Kidney (tissue), 14 donors: ENCODE measurements around the gene WRNIP1. TPM values are rescaled to one million over a fixed set of nuclear protein-coding genes. Genes with fewer than 3 reads are reported as not detected.

Source experiments
- DNase-seq, 5 donors: peaks; one replicate each; pipeline ENCODE4 v3.0.0-alpha.2; 2013 to 2020
- FAIRE-seq: peaks from 2 replicates; lab custom pipeline; 2012; peaks lifted over from hg19 to GRCh38; lab: Jason Lieb, UNC
- H3K27ac ChIP-seq, 2 donors: one replicate each; pipeline ENCODE4 v1.7.0; 2013; ENCODE audit warnings: low read depth in 2 of 2, low read length in 2 of 2, inconsistent platforms in 1 of 2
- H3K27me3 ChIP-seq: one replicate; pipeline ENCODE4 v1.7.1; 2013; ENCODE audit warnings: low read length, inconsistent platforms; ENCODE audit not compliant: control insufficient read depth, insufficient read depth
- H3K36me3 ChIP-seq, 3 donors: one replicate each; pipeline versions ENCODE4 v1.7.0 to v1.7.1; 2013; ENCODE audit warnings: low read length in 3 of 3, control low read depth in 1 of 3, inconsistent platforms in 1 of 3; ENCODE audit not compliant: insufficient read depth in 3 of 3, control insufficient read depth in 2 of 3
- H3K4me1 ChIP-seq, 3 donors: one replicate each; pipeline versions ENCODE4 v1.7.0 to v1.7.1; 2013; ENCODE audit warnings: low read length in 3 of 3, inconsistent platforms in 1 of 3, low read depth in 1 of 3; ENCODE audit not compliant: control insufficient read depth in 2 of 3, insufficient read depth in 2 of 3
- H3K4me3 ChIP-seq, 3 donors: one replicate each; pipeline versions ENCODE4 v1.7.0 to v1.8.1; 2013; ENCODE audit warnings: low read length in 3 of 3, control low read depth in 1 of 3, inconsistent platforms in 1 of 3
- H3K9ac ChIP-seq, 3 donors: one replicate each; pipeline versions ENCODE4 v1.7.0 to v1.7.1; 2013; ENCODE audit warnings: low read length in 3 of 3, control low read depth in 1 of 3, inconsistent platforms in 1 of 3
- H3K9me3 ChIP-seq, 3 donors: one replicate each; pipeline versions ENCODE4 v1.7.0 to v1.7.1; 2013; ENCODE audit warnings: low read length in 3 of 3, control low read depth in 1 of 3, inconsistent platforms in 1 of 3; ENCODE audit not compliant: control insufficient read depth in 2 of 3, insufficient read depth in 1 of 3
- CTCF ChIP-seq: IDR thresholded peaks from 3 replicates; pipeline ENCODE4 v1.5.1; 2012; ENCODE audit warnings: mild to moderate bottlenecking, moderate library complexity, borderline replicate concordance; ENCODE audit not compliant: insufficient read depth; ENCODE audit errors: extremely low read depth
- intact Hi-C: fragments of 100-400 bp; cut with DNase I; formaldehyde crosslinking; loops from one replicate; pipeline ENCODE4 v1.11.1; 2022
- polyA plus RNA-seq: library from polyadenylated mRNA; stranded (reverse); fragments of 350-450 nt; fragmentation: Illumina TruSeq; extraction: RNeasy Lipid Tissue Mini Kit (QIAGEN cat#74804); gene quantifications from one replicate; pipeline ENCODE4 v1.2.3, GENCODE V29; 2014; ENCODE audit warnings: low read depth, low replicate concordance; ENCODE audit not compliant: insufficient read depth
- total RNA-seq: library from RNA; stranded (reverse); fragmentation: NEBNext Ultra II Directional; extraction: Animal tissue kit (Norgen Biotek cat#: 25700); gene quantifications from one replicate; pipeline ENCODE4 v1.2.1, GENCODE V29; 2021
- donor health status: control.
- donor health status: control.
- donor health status: control.
- donor health status: control.
- donor health status: control.
- donor health status: DM: yes; HTN: yes; CAD: no.
- donor health status: Normal renal cell carcinoma (clear cell type).

The WRNIP1 gene
- total and polyA plus RNA-seq, 2 donors from 2014 or later: 38.0 to 46.3 TPM

- DNase-seq (no peak), FAIRE-seq (no peak)
- H3K36me3 ChIP-seq: peaks cover 14 to 21% (median 15%) of the 10 kb centered on the region in 3 donors
- H3K4me3 ChIP-seq: no peak overlapping the region
- H3K27me3 ChIP-seq: no peaks in the 10 kb centered on the region
- H3K9me3 ChIP-seq: no peaks in the 10 kb centered on the region
- intact Hi-C loops: no loop called here
- H3K9ac ChIP-seq: no peak overlapping the region
- H3K4me1 ChIP-seq: peaks cover 0 to 25% (median 7%) of the 10 kb centered on the region in 3 donors
- H3K27ac ChIP-seq: no peak overlapping the region
- no peak for TF ChIP-seq CTCF
Observed at GRCh38 chr6:2775003-2775402, 9.8 kb downstream of the WRNIP1 start.

- Histone ChIP-seq H3K27me3 (no peaks in the 10 kb centered on the region), H3K36me3 (peaks cover 14 to 23% (median 17%) of the 10 kb centered on the region in 3 donors), H3K9me3 (no peaks in the 10 kb centered on the region), H3K9ac (no peak overlapping the region), H3K4me3 (no peak overlapping the region), H3K4me1 (peaks cover 0 to 19% (median 2%) of the 10 kb centered on the region in 3 donors), H3K27ac (no peak overlapping the region)
- DNase-seq (no peak), FAIRE-seq (no peak)
- no peak for TF ChIP-seq CTCF
- intact Hi-C loops: no loop called here
Observed at GRCh38 chr6:2777249-2777648, 12.1 kb downstream of the WRNIP1 start.

- peak in 3 of 5 donors; percentile 53 to 65 (median 63) for DNase-seq
- no peak for TF ChIP-seq CTCF
- Histone ChIP-seq H3K27me3 (no peaks in the 10 kb centered on the region), H3K9me3 (no peaks in the 10 kb centered on the region), H3K9ac (no peak overlapping the region), H3K4me3 (no peak overlapping the region), H3K36me3 (peaks cover 2 to 43% (median 12%) of the 10 kb centered on the region in 3 donors), H3K27ac (no peak overlapping the region), H3K4me1 (peaks cover 0 to 12% (median 0%) of the 10 kb centered on the region in 3 donors)
- intact Hi-C loops: no loop called here
- FAIRE-seq: no peak
Observed at GRCh38 chr6:2780102-2780737, 15.0 kb downstream of the WRNIP1 start.
